HepG2 (cell line): ENCODE data around the gene KLKB1. TPM values are rescaled to one million over a fixed set of nuclear protein-coding genes. Genes with fewer than 3 reads are reported as not detected.

Source experiments
- ATAD3A ChIP-seq: sonication (generic); formaldehyde crosslinking; IDR thresholded peaks from 2 replicates; pipeline ENCODE4 v1.4.0; 2020; ENCODE audit warnings: missing genetic modification reagents
- CEBPB ChIP-seq: IDR thresholded peaks from 2 replicates; pipeline ENCODE4 v1.6.1; 2011; ENCODE audit warnings: low read depth, low read length, improper control_type of control experiment, borderline replicate concordance
- FOXA3 ChIP-seq: IDR thresholded peaks from 2 replicates; pipeline ENCODE4 v1.6.1; 2016; ENCODE audit warnings: missing genetic modification reagents, missing compliant biosample characterization
- FOXO1 ChIP-seq: sonication (generic); formaldehyde crosslinking; IDR thresholded peaks from 2 replicates; pipeline ENCODE4 v1.4.0; 2020; ENCODE audit warnings: missing genetic modification reagents
- GTF3A ChIP-seq: sonication (generic); formaldehyde crosslinking; conservative IDR thresholded peaks from 2 replicates; pipeline ENCODE4 v1.4.0; 2020; ENCODE audit warnings: mild to moderate bottlenecking, missing genetic modification reagents
- HMG20A ChIP-seq: IDR thresholded peaks from 2 replicates; pipeline ENCODE4 v1.6.1; 2016; ENCODE audit warnings: borderline replicate concordance
- HNRNPK ChIP-seq: fragments of 200-400 bp; formaldehyde crosslinking; IDR thresholded peaks from 2 replicates; pipeline ENCODE4 v1.6.1; 2018; ENCODE audit warnings: low read length, low read depth, moderate library complexity, mild to moderate bottlenecking; ENCODE audit not compliant: poor library complexity, severe bottlenecking
- MEIS2 ChIP-seq: sonication (generic); formaldehyde crosslinking; IDR thresholded peaks from 2 replicates; pipeline ENCODE4 v1.9.0; 2021; ENCODE audit warnings: mild to moderate bottlenecking, missing genetic modification reagents
- PHB2 ChIP-seq: fragments of 450-650 bp; IDR thresholded peaks from 2 replicates; pipeline ENCODE4 v1.6.1; 2018; ENCODE audit not compliant: partially characterized antibody
- RCOR2 ChIP-seq: IDR thresholded peaks from 2 replicates; pipeline ENCODE4 v1.6.1; 2016; ENCODE audit warnings: missing biosample characterization, missing genetic modification reagents
- SRSF9 ChIP-seq: fragments of 200-400 bp; formaldehyde crosslinking; IDR thresholded peaks from 2 replicates; pipeline ENCODE4 v1.6.1; 2018; ENCODE audit warnings: borderline replicate concordance, mild to moderate bottlenecking, low read depth, low read length; ENCODE audit not compliant: insufficient read depth, poor library complexity, severe bottlenecking
- TFDP1 ChIP-seq: IDR thresholded peaks from 2 replicates; pipeline ENCODE4 v1.6.1; 2016; ENCODE audit warnings: missing compliant biosample characterization, missing genetic modification reagents, borderline replicate concordance
- ZBTB7A ChIP-seq: sonication (generic); formaldehyde crosslinking; IDR thresholded peaks from 2 replicates; pipeline ENCODE4 v1.8.0; 2022; ENCODE audit warnings: mild to moderate bottlenecking, missing genetic modification reagents
- ZNF180 ChIP-seq: sonication (generic); formaldehyde crosslinking; IDR thresholded peaks from 2 replicates; pipeline ENCODE4 v1.4.0; 2020; ENCODE audit warnings: low read depth, missing genetic modification reagents, borderline replicate concordance
- ZNF317 ChIP-seq: sonication (generic); formaldehyde crosslinking; IDR thresholded peaks from 2 replicates; pipeline ENCODE4 v1.5.0; 2020; ENCODE audit warnings: mild to moderate bottlenecking, missing genetic modification reagents
- ZNF580 ChIP-seq: IDR thresholded peaks from 2 replicates; pipeline ENCODE4 v1.6.1; 2016; ENCODE audit warnings: low read depth, borderline replicate concordance
- ZNF646 ChIP-seq: sonication (generic); formaldehyde crosslinking; IDR thresholded peaks from 2 replicates; pipeline ENCODE4 v1.9.0; 2021; ENCODE audit warnings: mild to moderate bottlenecking, missing genetic modification reagents
- ZNF652 ChIP-seq: IDR thresholded peaks from 2 replicates; pipeline ENCODE4 v1.6.1; 2016; ENCODE audit warnings: low read depth, borderline replicate concordance
- ZSCAN12 ChIP-seq: sonication (generic); formaldehyde crosslinking; IDR thresholded peaks from 2 replicates; pipeline ENCODE4 v1.9.0; 2021; ENCODE audit warnings: mild to moderate bottlenecking, missing genetic modification reagents
- polyA plus RNA-seq, 8 experiments: library from polyadenylated mRNA; depleted of rRNA in 3 of 8; stranded (reverse) in 7 of 8; unstranded in 1 of 8; fragments of >200 nt; fragmentation: Illumina TruSeq in 4 of 8; extraction: Trizol in 4 of 8; gene quantifications; 2 replicates each; pipeline versions ENCODE4 v1.2.1 to v1.2.3, GENCODE V29; 2011 to 2016; ENCODE audit warnings: low read depth in 4 of 8, missing spikeins in 1 of 8, mixed read lengths in 1 of 8; ENCODE audit not compliant: insufficient read depth in 1 of 8
- total RNA-seq, 5 experiments: library from RNA; depleted of rRNA; stranded (reverse); fragments of >200 nt; fragmentation: Illumina TruSeq; extraction: Trizol; gene quantifications; 2 replicates each; pipeline ENCODE4 v1.2.3, GENCODE V29; 2016; ENCODE audit warnings: low read depth in 1 of 5
- TF ChIP-seq, protein P1 (sequence below): sonication (generic); formaldehyde crosslinking; IDR thresholded peaks from 2 replicates; pipeline ENCODE4 v1.9.0; 2022; ENCODE audit warnings: missing genetic modification reagents, mild to moderate bottlenecking, borderline replicate concordance

The KLKB1 gene
- total and polyA plus RNA-seq, 2 of the 13 experiments (the other 11 are each of a cell fraction or from before 2014, with no cell fraction given): 0.26 to 0.49 TPM

DNA sequence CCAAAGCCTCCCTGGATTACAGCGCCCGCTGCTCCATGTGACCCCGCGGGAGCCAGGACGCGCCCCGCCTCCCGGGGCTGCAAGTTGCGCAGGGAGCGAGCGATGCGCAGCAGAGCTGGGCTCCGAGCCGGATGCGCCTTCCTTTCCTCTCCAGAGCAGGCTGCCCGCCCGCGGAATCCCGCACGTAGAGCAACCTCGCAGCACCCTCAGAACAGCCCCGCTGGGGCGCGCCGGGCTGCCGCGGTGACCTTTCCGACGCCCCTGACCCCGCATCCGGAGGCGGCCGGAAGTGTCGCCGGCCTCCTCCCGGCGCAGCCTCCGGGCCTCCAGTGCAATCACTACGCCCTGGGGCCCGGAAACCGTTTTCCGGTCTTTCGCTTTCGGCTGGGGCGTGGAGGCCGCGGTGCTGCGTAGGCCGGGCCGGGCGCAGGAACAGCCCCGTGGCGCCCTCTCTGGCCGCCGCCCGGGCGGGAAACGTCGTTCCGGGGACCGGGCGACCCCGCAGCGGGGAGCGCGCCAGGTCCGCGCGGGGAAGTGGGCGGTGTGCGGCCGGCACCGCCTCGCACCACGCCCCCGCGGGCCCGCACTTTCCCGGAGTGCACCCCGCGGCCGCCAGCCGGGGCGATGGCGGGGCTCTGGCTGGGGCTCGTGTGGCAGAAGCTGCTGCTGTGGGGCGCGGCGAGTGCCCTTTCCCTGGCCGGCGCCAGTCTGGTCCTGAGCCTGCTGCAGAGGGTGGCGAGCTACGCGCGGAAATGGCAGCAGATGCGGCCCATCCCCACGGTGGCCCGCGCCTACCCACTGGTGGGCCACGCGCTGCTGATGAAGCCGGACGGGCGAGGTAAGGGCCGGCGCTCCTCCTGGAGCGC lies 35.9 kb upstream of the KLKB1 start, which contains the start of gene CYP4V2 (continued):
- TF ChIP-seq HMG20A: no peak
- TF ChIP-seq GTF3A (CRISPR knock-in tag): no peak
- TF ChIP-seq, protein P1, sequence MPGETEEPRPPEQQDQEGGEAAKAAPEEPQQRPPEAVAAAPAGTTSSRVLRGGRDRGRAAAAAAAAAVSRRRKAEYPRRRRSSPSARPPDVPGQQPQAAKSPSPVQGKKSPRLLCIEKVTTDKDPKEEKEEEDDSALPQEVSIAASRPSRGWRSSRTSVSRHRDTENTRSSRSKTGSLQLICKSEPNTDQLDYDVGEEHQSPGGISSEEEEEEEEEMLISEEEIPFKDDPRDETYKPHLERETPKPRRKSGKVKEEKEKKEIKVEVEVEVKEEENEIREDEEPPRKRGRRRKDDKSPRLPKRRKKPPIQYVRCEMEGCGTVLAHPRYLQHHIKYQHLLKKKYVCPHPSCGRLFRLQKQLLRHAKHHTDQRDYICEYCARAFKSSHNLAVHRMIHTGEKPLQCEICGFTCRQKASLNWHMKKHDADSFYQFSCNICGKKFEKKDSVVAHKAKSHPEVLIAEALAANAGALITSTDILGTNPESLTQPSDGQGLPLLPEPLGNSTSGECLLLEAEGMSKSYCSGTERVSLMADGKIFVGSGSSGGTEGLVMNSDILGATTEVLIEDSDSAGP (CRISPR knock-in tag): peak; percentile 80; the same call in 1 of the 2 replicates
- no peak for TF ChIP-seq FOXA3
- no peak for TF ChIP-seq ZNF652 (CRISPR knock-in tag)
- no peak for TF ChIP-seq ZNF646 (CRISPR knock-in tag)
- no peak for TF ChIP-seq MEIS2 (CRISPR knock-in tag)
- TF ChIP-seq ZNF180 (CRISPR knock-in tag): no peak
- TF ChIP-seq ZBTB7A (CRISPR knock-in tag): no peak
- no peak for TF ChIP-seq SRSF9
- peak; percentile 35; the same call in 1 of the 2 replicates for TF ChIP-seq ZNF317 (CRISPR knock-in tag)
- no peak for TF ChIP-seq PHB2
- no peak for TF ChIP-seq FOXO1 (CRISPR knock-in tag)
- no peak for TF ChIP-seq ATAD3A
- TF ChIP-seq TFDP1 (CRISPR knock-in tag): no peak; the same call in 1 of the 2 replicates
- TF ChIP-seq HNRNPK: no peak
- TF ChIP-seq ZSCAN12 (CRISPR knock-in tag): no peak; the same call in 1 of the 2 replicates
- TF ChIP-seq RCOR2 (CRISPR knock-in tag): peak; percentile 77
- no peak for TF ChIP-seq CEBPB
- 0 out of 2 replicates have a peak, but pooled peaks have one; percentile 54 for TF ChIP-seq ZNF580 (CRISPR knock-in tag)
